ENCODE results near the gene PLEKHG3.

PLEKHG3 gene

GRCh38 chr14:64784006-64784405 is 79.8 kb downstream of the PLEKHG3 start:
- no peak overlapping the region for H3K4me3 ChIP-seq (ENCODE audit: low read depth, low read length)
- no peak for DNase-seq (ENCODE audit: low read depth)
- no peak for TF ChIP-seq CTCF (IDR thresholded peaks at IDR 0.05; ENCODE audit: control insufficient read depth, extremely low read depth, insufficient read depth)

- no peak for DNase-seq (ENCODE audit: low read depth)
- TF ChIP-seq CTCF (IDR thresholded peaks at IDR 0.05; ENCODE audit: control insufficient read depth, extremely low read depth, insufficient read depth) = no peak
- H3K4me3 ChIP-seq (ENCODE audit: low read depth, low read length) = no peak overlapping the region
Measured at GRCh38 chr14:64786296-64787149, 82.3 kb downstream of the PLEKHG3 start.

DNA sequence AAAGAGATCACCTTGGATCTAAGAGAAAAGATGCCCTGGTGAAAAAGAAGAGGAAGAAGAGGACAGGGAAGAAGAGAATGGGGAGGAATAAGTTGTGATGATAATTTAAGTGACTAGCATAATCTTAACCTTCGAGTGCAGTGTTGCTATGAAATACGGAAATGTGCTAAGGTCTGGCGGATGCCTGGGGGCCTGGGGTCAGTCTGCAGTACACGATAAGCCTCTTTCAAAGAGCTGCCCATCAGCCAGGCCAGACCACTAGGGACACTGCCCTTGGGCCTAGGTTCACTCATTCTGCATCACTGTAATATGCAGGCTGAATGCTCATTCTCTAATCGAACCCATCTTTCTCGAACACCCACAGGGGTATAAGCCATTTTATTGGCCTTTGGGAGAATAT is 83.4 kb downstream of the PLEKHG3 start:
- no peak for DNase-seq (ENCODE audit: low read depth)
- TF ChIP-seq CTCF (IDR thresholded peaks at IDR 0.05; ENCODE audit: control insufficient read depth, extremely low read depth, insufficient read depth) = no peak
- H3K4me3 ChIP-seq (ENCODE audit: low read depth, low read length) = no peak overlapping the region

GRCh38 chr14:64788706-64789105 is 84.5 kb downstream of the PLEKHG3 start:
- no peak for DNase-seq (ENCODE audit: low read depth)

DNA sequence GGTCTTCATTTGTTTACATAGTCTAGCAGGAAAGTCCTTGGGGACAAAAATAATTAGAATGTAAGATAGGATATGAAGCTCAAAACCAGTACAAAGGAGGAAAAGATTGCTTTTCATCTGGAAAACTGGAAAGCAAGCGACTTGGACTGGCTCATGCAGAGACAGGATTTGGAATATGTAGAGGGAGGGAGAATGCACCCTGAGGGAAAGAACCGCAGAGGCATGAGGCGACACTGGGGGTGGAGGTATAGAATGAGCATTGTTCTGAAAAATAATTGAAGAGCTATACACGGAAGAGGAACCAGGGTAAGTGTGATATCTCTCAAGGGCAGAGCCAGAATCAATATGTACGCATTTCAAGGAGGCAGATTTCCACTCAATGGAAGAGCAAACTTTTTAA is 85.5 kb downstream of the PLEKHG3 start:
- DNase-seq (ENCODE audit: low read depth) = no peak
- H3K4me3 ChIP-seq (ENCODE audit: low read depth, low read length) = no peak overlapping the region
- no peak for TF ChIP-seq CTCF (IDR thresholded peaks at IDR 0.05; ENCODE audit: control insufficient read depth, extremely low read depth, insufficient read depth)

More at GRCh38 chr14:64788706-64789105, 84.5 kb downstream of the PLEKHG3 start:
- no peak overlapping the region for H3K4me3 ChIP-seq (ENCODE audit: low read depth, low read length)
- TF ChIP-seq CTCF (IDR thresholded peaks at IDR 0.05; ENCODE audit: control insufficient read depth, extremely low read depth, insufficient read depth) = no peak

DNA sequence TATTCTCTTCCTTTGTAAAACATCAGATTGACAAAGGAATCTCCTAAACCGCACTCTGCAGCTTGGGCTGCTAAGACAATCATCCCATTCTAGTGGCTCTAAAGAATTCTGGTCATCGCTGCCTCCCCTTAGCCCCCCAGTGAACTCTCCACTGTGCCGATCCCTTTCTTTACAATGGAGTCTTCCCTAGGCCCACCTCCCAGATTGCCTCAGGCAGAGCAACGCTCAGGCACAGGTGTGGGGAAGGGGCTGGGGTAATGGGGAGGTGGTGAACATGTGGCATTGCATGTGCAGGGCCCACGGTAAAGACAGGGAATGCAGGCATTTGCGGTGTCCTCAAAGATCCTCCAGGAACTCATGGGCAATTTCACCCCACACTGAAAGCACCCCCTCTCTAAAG is 86.3 kb downstream of the PLEKHG3 start:
- H3K4me3 ChIP-seq (ENCODE audit: low read depth, low read length) = no peak overlapping the region
- no peak for DNase-seq (ENCODE audit: low read depth)
- no peak for TF ChIP-seq CTCF (IDR thresholded peaks at IDR 0.05; ENCODE audit: control insufficient read depth, extremely low read depth, insufficient read depth)

DNA sequence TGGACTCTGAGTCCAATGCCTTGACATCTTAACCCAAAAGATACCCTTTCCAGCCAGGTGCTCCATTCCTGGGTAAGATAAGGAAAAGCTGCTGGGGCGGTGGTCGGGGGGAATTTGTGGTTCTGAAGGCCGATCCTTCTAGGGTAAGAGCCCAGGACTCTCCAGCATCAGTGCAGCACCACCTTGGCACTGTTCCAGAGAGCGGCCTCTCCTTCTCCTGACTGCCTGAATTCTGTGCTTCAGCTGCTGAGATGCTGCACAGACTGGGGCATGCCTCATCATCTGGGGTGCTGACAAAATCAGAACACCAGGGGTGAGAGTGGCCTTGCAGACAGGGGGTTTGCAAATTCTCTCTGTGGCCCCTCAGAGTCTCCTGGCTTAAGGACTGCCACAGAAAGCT is 88.0 kb downstream of the PLEKHG3 start:
- no peak overlapping the region for H3K4me3 ChIP-seq (ENCODE audit: low read depth, low read length)
- TF ChIP-seq CTCF (IDR thresholded peaks at IDR 0.05; ENCODE audit: control insufficient read depth, extremely low read depth, insufficient read depth) = no peak
- no peak for DNase-seq (ENCODE audit: low read depth)

Data from LNCaP clone FGC (cell line).